GM21619 (cell line): ENCODE data around the gene ACSL5.
"Not testable (repeated sequence)": the region's sequence is repeated elsewhere in the genome, so short reads cannot be mapped to it uniquely, and the experiment has no call there.

Experiments
- ATAC-seq: cut with Tn5 transposase; IDR thresholded peaks from one replicate; pipeline ENCODE4 v1.9.1; 2021; ENCODE audit not compliant: unreplicated experiment

The ACSL5 gene

DNA sequence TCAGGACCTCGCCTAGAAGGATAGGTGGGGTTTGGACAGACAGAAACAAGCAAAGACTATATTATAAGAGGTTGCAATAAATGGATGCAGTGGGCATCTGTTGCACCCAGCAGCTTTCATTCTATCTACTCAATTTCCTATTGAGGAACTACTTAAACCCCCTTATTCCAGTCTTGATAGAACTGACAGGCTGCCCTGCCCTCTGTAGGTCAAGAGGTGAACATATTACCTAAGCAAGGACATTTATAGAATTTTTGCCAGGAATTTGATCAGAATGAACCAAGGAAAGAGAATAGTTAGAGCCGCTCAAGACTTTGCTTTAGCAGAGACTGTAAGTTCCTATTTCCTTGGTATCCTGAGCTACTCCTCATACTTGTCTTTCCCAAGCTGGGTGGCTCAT, 82.6 kb downstream of the ACSL5 start:
- no peak for ATAC-seq

DNA sequence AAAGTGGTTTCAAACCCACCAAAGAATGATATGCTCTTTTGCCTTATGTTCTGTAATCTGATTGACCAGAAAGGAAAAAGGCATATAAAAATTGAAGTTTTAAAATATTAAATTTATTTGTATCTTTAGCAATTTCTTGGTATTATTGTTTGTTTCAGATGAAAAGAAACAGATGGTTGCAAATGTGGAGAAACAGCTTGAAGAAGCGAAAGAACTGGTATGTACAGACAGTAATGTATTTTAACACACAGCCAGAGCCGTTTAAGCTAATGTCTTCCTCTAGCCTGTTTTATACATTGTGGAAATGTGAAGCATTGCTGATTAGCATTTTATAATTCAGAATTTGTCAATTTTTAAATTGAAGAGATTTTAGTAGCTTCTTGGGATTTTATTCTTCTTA, 86.5 kb downstream of the ACSL5 start:
- no peak for ATAC-seq

DNA sequence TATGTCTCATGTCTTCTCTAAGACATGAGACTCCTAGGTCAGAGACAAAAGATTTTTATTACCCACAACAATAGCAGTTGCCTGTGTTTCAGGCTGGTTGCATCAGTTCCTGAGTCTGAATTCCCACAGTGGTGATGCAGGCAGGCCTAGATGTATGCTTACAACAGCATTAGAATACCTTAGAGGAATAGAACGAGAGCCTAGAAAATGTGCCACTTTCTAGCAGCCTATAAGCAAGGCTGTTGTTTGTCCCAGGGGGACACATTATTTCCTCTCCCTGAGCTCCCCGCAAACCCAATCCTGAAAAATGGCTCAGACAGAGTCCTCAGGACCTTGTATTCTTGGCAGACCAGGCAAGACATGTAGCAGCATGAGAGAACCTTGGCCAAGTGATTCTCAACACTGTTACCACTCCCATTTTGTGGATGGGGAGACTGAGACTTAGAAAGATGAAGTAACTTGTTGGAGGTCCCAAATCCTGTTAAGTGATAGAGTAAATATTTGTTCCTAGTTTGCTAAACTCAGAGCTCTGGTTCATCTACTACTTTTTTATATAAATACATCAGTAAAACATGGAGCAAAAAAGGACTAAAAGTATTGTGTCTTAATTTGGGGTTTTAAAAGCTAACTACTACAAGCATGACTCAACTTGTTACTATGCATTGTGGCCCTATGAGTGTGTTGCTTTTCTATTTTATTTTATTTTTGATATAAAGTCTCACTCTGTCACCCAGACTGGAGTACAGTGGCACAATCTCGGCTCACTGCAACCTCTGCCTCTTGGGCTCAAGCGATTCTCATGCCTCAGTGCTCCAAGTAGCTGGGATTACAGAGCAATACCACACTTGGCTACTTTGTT, 87.3 kb downstream of the ACSL5 start:
- no peak for ATAC-seq

DNA sequence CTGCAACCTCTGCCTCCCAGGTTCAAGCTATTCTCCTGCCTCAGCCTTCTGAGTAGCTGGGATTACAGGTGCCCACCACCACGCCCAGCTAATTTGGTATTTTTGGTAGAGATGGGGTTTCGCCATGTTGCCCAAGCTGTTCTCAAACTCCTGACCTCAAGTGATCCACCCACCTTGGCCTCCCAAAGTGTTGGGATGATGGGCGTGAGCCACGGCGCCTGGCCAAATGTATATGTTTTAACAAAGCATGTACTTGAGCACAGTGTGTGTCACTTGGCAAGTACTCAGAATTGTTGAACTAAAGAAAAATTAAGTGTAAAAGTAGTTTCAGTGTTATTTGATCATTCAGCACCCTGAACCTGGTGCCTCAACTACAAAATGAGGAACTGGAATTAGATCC, 90.2 kb downstream of the ACSL5 start:
- not testable (repeated sequence) for ATAC-seq

DNA sequence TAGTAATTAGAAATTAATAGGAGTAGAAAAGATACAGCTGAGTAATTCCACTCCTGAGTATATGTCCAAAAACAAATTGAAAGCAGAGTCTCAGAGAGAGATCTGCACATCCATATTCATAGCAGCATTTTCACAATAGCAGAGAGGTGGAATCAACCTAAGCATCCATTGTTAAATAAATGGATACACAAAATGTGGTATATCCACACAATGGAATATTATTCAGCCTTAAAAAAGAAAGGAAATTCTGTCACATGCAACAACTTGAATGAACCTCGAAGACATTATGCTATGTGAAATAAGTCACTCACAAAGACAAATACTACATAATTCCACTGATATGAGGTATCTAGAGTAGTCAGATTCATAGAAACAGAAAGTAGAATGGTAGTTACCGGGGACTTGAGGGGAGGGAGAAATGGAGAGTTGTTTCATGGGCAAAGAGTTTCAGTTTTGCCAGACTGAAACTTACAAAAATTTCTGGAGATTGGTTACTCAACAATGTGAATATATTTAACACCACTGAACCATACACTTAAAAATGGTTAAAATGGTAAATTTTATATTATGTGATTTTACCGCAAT, 91.5 kb downstream of the ACSL5 start:
- ATAC-seq: no peak

DNA sequence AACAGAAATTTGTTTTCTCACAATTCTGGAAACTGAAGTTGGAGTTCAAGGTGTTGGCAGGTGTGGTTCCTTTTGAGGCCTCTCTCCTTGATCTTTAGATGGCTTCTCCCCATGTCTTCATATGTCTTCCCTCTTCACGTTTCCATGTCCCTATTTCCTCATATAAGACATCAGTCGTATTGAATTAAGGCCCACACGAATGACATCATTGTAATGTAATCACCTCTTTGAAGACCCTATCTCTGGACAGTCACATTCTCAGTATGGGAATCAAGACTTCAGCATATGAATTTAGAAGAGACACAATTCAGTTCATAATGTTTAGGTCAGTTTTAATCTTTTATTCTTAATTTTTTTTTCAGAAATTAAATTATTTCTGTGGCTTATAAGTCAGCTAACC, 92.9 kb downstream of the ACSL5 start:
- no peak for ATAC-seq

DNA sequence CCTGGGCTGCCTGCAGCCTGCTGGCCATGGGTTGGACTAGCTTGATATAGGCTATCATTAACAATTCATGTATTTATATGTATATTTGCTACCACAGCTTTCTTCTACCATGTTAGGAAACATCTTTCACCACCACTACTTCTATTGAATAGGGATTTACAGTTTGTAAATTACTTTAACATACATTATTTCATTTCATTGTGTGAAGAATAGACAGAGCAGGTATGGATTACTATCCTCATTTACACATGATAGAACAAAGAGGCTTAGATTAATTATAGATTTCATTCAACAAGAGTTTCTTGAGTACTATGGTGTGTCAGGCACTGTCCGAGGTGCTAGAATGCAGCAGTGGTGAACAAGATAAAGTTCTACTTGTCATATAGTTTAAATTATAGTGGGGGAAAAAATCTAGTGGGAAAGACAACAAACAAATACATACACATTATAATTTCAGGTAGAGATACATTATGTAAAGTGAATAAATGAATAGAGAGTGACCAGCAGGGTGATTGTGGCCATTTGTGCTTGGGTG, 93.7 kb downstream of the ACSL5 start:
- ATAC-seq: no peak

DNA sequence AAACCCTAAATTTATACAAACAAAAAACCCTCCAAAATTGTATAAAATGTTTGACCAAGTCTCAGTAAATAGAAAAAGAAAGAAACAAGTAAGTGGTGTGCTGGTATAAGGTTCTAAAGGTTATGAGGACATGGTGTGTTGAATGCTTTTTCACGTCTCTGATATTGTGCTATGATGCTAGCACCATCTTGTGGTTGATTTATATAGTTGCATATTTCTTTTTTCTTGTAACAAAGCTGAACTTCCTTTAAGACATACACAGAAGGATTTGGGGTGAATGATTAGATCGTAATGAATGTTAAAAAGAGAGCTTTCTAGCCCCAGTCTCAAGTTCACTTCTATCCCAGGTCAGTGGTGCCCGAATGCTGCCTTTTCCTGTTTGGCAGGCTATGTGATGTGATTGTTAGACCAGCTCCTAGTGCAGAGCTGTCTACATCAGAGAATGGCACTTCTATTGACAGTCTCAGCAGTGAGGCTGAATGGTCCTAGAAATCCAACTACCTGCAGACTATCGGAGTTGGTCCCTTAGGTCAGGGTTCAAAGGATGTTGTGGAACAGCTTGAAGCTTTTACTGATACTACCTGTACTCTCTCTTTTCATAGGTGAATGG, 98.1 kb downstream of the ACSL5 start:
- peak; percentile 87 for ATAC-seq

DNA sequence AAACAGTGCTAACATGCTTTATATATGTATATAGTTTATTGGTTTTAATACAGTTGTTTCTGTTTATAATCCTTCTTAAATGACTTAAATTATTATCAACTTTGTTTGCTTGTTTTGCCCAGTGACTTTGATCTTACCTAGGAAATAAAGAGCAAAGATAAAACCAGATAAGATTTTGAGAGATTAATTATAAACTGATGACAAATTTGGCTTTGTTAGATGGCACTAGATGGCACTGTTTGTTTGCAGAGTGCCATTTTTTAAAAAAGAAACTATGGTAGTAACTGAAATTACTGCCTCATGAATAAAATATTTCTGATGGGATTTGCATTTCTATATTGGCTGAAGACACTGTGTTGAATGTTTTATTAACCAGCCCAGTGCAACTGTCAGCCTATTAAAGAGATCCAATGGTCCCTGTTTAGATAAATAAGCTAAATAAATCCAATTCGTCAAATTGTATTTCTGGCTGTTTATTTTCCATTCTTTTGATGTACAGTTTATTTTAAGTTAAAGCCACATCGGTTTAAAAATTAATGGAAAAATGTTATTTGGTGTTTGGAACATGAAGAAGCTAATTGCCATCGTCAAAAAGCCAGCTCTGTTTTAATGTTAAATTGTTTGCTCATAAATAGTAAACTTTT, 101.8 kb downstream of the ACSL5 start:
- no peak for ATAC-seq
